Stimulated activated CD8-positive, alpha-beta memory T cell treated with anti-CD3 and anti-CD28 coated beads, Interleukin-7, amount 100 ng/mL, for 4 hours (primary cell): ENCODE measurements around the gene MTR.

Source experiments
- DNase-seq, 2 donors: peaks; one replicate each; pipeline ENCODE4 v3.0.0-alpha.2; 2020; ENCODE audit warnings: low read depth in 2 of 2

MTR gene

DNA sequence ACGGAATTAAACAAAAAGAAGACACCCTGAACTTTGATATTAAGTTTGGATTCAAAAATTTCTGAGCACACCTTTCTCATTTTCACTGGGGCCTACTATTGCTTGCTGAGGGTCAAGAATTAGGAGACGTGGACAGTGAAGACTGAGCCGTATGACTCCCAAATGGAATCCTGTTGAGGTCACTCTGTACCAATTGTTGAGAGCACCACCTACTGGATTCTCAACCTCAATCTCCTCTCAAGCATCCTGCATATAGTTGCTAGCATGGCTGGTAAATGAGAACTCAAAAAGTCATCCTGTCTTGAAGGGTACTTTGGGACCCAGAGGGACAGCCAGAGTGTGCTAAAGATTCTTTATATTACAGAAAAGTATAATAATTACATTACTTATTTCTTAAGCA, 20.2 kb upstream of the MTR start:
- DNase-seq = no peak

DNA sequence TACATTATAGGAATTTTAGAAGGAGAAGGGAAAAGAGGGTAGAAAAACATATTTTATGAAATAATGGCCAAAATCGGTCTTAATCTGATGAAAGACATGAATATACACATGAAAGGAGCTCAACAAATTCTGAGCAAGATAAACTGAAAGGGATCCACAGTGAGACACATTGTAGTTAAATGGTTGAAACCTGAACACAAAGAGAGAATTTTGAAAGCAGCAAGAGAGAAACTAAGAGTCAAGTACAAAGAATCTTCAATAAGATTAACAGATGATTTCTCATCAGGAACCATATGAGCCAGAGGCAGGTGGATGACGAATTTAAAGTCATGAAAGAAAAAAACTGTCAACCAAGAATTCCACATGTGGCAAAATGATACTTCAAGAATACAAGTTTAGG, 15.8 kb upstream of the MTR start:
- no peak for DNase-seq

DNA sequence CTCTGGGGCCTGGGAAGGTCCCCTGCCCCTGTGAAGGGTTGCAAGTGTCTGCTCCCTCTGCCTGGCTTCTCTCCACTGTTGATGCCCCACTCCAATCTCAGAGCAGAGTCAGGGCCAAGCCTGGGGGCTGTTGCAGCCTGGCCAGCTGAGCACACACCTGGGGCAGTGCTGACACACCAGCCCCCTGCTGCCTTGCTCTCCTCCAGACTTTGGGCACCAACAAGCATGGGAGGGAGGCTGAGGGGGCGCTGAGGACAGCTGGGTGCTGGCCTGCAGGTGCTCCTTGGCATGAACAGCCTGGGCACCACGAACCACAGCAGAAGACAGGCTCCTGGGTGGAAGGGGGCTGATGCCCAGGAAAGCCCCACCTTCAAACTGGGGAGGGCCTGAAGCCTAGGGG, 9.6 kb upstream of the MTR start:
- DNase-seq = no peak

DNA sequence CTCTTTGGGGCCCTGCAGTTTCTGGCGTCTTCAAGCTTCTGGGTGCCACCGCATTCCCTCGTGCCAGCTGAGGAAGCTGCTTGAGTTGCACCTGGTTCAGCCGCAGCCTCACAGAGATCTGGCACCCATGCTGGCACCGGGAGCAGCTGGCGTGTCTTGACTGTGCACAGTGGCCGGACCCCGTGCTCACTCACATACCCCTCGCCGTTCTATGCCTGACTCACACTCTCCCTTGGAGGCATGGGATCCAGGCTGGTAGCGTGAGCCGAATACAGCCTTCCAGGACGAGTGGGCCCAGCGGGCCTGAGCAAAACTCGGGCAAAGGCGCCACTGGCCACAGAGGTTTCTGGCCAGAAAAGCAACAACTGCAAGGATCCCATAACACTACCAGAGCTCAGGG, 8.6 kb upstream of the MTR start:
- no peak for DNase-seq

DNA sequence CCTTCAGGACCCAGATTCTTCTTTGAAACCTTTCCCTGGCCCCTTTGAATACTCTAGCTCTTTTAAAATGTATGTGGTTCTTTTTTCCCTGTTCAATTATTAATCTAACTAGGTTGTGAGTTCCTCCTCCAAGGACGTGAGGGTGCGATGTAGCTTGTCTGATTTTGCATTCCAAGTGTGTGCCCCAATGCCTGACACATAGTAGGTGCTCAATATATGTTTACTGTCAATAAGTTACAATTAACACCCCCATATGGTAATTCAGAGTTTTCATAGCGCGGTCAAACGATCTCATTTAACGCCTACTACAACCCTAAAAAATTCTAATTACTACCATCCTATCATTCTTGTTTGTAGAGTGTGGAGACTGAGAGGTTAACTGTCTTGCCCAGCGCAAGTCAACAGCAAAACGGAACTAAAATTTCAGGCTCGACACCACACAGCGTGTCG, 482 bp upstream of the MTR start:
- no peak for DNase-seq

DNA sequence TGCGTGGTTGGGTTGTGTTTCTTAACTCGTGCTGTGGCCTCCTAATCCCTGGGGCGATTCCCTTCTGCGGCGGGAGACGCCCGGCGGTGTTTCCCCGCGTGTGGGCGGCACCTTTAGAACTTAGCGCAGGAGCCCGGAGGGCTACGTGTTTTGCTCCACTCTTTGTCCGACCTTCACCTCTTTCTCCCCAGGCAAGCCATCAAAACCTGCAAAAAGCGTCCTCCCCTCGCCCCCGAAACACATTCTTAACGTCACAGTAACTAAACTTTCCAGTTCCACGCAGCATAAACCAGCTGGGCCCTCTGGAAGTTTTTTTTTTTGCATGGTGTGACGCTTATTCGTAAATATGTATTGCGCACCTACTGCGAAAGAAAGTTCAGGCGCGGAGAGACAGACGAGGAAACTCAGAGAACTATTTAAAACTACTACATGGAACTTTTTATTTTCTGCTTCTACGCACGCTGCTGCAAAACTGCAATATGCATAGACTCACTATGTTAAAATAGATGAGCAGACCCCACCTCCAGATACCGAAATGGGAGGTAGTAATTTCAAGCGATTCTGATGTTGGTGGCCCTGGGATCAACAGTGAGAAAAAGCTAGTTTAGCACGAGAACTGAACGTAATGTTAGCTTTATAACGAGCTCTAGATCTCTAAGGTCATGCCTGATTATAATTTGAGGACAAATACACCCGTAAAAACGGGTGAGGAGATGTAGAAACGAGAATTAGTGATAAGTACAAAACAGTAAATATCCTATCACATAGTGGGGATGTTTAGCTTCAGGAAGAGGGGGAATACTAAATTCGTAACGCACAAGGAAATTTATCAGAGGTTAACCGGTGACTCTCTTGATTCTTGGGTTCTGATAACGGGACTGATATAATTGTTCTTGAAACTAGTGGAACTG, 920 bp downstream of the MTR start:
- DNase-seq = peak; percentile 49 to 62

DNA sequence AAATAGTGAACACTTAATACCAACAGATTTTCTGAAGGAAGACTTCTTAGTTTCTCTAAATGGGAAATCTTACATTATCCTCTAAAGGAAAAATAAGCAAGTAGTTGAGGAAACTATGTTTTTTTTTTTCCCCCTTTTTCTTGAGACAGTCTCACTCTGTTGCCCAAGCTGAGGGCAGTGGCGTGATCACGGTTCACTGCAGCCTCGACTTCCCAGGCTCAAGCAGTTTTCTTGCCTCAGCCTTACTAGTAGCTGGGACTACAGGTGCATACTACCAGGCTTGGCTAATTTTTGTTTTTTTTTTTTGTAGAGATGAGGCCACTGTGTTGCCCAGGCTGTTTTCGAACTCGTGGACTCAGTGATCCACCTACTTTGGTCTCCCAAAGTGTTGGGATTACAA, 3.9 kb downstream of the MTR start:
- no peak for DNase-seq

DNA sequence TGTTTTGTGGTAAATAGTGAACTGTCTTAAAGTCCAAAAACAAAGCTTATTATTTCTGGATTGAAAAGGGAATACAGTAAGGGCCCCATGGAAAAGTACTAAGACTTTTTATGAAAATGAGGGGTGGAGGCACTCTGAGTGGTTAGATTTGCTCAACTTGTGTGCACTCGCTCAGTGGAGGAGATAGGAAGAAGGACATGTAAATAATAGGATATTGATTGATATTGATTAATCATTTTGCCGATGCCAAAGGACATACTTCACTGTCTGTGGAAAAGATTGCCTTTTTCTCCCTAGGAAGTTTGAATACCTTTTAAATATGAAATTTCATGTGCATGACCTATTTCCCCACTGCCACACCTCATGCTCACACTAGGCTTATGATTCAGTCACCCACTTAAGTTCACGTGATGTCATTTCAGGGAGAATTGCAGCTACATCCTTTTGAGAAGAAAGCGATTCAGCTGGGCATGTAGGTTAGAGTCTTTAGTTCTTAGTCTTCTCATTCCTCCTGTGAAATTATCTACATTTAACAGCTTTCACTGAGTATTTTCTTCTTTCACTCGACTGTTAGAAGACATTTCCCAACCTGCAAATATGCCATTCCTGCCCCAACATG, 5.0 kb downstream of the MTR start:
- DNase-seq = no peak

DNA sequence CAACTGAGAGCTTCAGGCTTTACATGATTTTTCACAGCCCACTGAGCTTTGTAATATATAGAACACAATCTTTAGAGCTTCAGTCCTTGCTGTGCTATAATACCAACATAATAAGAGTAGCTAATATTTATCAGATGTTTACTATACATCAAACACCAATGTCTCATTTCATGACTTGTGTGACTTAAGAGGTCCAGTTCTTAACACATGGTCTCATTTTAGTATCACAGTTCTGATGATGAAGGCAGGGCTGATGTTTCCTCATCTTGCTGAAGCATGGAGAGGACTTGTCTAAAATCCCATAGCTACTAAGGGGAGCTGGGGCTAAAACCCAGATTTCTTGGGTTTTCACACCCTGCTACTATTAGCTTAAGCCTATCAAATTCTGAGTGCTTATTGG, 5.5 kb downstream of the MTR start:
- no peak for DNase-seq

DNA sequence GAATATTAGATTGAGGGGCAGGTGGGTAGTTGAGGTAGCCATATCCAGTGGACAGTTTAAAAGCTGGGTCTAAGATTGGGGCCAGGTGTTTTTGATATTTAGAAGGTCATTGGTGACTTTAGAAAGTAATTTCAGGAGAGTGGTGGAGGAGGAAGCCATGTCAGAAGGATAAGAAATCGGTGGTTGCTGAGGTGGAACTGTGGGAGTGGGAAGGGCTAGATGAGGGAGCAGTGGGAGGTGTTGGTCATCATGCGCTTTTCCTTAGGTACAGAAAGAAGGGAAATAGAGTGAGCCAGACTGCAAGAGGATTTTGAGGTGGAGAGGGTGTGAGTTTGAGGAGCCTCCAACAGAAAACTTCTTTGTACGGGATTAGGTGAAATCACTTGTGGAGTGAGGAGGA, 7.2 kb downstream of the MTR start:
- no peak for DNase-seq

DNA sequence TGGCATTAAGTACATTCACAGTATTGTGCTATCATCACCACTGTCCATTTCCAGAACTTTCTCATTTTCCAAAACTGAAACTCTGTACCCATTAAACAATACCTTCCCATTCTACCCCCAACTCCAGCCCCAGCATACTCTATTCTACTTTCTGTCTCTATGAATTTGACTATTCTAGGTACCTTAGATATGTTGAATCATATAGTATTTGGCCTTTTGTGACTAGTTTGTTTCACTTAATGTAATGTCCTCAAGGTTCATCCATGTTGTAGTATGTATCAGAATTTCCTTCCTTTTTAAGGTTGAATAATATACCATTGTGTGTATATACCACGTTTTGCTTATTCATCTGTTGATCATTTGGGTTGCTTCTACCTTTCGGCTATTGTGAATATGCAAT, 11.5 kb downstream of the MTR start:
- no peak for DNase-seq

DNA sequence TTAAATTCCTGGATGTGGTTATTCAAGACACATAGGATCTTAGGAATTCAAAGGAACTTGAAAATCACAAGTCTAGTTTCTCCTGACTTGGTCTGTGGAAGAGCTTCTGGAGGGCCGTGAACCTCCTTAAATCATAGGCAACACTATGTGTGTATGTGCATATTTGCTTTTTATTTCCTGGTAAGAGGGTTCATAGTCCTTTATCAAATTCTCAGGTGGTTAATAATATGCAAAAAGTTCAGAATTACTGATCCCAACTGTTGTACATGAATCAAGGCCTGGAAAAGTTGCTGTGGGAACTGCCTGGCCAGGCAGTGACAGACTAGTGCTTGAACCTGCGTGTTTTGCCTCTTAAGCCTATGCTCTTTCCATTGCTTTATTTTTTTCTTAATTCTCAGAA, 12.9 kb downstream of the MTR start:
- DNase-seq = no peak

DNA sequence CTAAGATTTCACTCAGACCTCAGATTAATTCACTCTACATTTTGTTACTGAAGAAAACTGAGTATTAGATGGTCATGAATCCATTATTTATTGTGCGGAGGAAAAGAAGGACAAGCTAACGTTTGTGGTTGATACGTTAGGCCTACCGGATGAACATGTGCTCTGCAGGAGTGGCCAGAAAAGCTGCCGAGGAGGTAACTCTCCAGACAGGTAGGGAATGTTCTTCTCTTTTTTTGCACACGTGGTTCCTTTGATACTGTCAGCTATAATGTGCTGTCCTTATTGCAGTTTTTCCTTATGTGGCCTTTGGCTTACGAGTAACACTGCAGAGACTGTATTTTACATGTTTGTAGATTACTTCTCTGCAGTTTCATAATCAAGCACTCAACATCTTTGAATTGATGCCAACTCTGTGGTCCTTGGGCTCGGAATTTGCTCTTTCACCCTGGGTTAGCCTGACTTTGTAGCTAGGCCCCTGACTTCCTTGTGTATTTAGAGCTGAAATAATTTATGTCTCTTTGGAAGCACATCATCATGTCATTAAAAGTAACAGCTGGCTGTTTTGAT, 13.6 kb downstream of the MTR start:
- DNase-seq = no peak

DNA sequence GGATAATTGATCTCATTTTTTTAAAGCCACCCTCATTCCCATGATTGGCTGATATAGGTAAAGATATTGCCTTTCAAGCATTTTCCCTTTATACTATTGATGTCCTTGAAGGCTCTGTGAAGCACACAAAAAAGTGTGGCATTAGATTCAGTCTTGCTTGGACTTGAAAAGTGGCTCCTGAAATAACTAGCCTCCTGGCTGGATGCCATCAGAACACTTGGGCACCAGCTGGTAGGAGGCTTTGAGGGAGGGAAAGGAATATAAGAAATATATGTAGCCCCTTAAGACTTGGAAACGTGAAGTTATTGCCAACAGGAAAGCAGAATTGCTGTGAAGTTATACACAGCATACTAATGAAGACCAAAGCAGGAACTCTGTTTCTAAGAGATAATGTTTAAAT, 14.1 kb downstream of the MTR start:
- DNase-seq = no peak

DNA sequence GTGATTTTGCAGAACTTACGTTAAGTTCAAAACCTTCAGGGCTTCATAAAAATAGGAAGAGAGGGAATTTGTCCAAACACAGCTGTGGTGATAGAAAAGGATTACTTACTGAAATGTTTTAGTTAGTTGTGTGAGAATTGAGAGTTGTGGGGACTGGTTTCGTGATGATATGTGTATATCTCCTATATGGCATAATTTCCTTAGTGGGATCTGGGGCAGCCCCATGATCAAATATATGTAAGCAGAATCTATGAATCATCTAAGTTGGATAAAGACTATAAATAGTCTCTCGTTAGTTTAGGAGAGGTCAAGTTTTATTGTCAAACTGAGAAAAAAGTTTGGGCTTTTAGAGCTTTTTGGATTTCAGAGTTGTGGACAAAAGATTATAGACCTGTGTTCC, 14.9 kb downstream of the MTR start:
- DNase-seq = no peak

DNA sequence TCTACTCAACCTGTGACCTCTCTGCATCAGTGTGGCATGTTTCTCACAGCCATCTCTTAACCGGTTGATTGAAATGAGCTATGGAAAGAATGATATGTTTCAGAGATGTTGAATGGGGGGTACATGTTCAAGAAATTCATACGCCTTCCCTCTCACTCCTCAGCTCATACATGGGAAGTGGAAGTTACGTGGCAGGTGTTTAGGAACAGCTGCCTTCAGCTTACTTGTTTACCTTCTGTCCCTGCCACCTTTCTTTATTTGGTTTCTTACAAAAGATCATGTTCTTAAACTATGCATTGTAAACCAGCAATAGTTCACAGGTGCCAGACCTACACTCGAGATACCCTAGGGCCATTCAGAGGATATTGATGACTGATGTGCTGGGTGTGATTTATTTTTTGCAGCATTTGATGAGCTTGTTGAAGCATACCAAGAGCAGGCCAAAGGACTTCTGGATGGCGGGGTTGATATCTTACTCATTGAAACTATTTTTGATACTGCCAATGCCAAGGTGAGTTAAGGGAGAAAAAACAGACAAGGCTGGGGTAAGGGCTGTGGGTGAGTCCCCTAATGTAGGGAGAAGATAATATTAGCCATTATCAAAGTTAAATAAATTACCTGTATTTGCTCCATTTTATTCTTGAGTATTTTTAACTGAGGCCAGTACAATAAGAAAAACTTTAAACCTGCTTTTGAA, 17.4 kb downstream of the MTR start:
- DNase-seq = no peak

DNA sequence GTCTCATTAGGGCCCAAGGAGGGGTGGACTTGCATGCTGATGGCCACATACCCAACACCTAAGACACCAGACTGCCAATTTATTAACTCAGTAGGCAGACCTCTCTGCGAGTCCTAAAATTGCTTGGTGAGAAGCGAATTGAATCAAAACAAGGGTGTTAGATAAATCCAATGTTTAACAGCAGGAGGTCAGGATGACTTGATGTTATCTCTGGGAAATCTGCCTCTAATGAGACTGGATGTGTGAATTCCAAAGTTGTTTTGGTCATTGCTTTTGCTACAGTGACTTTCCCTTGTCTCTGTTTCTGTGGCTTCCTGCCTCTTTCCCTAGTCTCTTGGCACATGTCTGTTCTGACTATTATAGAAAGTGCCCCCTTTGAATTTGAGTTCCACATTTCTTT, 20.8 kb downstream of the MTR start:
- no peak for DNase-seq

DNA sequence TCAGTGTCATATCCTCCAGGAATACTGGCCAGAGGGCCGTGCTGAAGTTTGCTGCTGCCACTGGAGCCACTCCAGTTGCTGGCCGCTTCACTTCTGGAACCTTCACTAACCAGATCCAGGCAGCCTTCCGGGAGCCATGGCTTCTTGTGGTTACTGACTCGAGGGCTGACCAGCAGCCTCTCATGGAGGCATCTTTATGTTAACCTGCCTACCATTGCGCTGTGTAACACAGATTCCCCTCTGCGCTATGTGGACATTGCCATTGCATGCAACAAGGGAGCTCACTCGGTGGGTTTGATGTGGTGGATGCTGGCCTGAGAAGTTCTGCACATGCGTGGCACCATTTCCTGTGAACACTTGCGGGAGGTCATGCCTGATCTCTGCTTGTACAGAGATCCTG, 24.8 kb downstream of the MTR start:
- DNase-seq = no peak

DNA sequence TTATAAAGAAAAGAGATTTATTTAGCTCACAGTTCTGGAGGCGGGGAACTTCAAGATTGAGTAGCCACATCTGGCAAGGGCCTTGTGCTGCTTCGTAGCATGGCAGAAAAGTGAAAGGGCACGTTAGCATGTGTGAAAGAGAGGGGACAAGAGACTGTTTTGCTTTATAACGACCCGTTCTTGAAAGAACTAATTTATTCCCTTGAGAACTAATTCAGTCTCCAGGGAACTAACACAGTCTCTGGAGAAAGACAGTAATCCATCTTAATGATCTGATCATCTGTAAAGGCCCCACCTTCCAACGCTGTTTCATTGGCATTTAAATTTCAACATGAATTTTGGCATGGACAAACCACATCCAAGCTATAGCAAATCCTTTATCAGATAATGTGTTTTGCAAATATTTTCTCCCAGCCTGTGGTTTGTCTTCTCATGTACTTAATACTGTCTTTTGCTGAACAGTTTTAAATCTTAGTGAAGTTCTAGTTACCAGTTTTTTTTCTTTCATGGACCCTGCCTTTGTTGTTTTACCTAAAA, 26.1 kb downstream of the MTR start:
- no peak for DNase-seq

DNA sequence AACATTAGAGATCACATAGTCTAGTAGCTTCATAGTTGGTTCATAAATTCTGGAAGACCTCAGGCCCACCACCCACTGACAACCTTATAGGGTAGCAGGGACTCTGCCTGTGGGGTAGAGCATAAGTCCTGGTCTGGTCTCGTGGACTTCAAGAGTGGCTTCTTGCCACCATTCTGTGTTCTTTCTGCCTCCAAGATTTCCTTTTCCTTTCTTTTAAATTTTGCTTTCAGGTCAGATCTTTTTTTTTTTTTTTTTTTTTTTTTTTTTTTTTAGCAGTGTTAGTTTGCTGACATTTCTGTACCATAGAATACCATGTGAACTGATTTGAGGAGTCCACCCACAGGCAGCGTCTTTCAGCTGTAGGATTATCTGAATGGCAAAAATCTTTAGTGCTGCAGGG, 28.5 kb downstream of the MTR start:
- DNase-seq = no peak

DNA sequence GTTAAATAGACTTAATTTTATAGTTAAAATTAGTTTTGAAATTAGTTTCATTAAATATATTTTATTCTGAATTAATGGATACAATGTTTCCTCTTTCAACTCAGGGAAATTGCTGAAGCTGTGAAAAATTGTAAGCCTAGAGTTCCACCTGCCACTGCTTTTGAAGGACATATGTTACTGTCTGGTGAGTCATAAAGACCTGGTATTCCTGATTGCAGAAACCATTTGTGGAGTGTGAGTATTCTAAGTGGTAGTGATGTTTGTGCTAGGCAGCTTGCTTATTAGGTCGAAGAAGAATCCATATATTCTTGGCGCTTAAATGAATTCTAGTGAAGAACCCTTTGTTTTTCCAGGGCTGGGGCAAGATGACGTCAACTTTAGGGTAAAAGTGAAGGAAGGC, 34.0 kb downstream of the MTR start:
- no peak for DNase-seq

DNA sequence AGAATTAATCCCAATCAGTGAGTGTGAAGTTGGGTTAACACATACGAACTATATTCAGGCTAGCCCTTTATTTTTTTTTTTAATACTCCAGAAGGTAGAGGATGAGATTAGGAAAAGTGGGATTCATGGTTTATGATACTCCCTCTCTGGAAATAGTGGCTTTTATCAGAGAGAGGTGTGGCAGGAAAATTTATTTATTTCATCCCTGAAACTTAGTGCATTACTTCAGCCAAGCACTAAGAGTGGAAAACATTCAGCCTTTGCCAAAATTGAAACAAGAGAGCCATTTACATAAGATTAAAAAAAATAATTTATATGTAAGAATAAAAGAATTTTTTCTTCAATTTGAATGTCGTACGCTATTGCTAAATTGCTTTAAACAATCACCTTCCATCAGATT, 35.0 kb downstream of the MTR start:
- DNase-seq = no peak
